GM19328 (cell line): ENCODE measurements around the gene RPA1.
"Not testable (repeated sequence)": the region's sequence is repeated elsewhere in the genome, so short reads cannot be mapped to it uniquely, and the experiment has no call there.

Experiments used
- ATAC-seq: cut with Tn5 transposase; IDR thresholded peaks from one replicate; pipeline ENCODE4 v1.9.1; 2021; ENCODE audit warnings: mild to moderate bottlenecking, moderate library complexity; ENCODE audit not compliant: unreplicated experiment

Gene RPA1

DNA sequence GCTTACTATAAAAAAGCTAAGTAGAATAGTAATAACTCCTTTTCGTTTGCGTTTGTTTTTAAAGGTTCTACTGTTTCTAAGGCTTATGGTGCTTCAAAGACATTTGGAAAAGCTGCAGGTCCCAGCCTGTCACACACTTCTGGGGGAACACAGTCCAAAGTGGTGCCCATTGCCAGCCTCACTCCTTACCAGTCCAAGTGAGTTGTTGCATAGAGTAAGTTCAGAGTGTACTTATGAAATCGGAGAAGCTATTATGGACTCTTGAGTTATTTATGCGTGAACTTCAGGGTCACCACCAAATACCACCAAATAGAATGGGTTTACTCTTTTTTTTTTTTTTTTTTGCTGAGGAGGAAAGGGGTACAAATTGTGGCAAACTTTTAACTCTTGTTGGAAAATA, 45.8 kb downstream of the RPA1 start:
- ATAC-seq = no peak

DNA sequence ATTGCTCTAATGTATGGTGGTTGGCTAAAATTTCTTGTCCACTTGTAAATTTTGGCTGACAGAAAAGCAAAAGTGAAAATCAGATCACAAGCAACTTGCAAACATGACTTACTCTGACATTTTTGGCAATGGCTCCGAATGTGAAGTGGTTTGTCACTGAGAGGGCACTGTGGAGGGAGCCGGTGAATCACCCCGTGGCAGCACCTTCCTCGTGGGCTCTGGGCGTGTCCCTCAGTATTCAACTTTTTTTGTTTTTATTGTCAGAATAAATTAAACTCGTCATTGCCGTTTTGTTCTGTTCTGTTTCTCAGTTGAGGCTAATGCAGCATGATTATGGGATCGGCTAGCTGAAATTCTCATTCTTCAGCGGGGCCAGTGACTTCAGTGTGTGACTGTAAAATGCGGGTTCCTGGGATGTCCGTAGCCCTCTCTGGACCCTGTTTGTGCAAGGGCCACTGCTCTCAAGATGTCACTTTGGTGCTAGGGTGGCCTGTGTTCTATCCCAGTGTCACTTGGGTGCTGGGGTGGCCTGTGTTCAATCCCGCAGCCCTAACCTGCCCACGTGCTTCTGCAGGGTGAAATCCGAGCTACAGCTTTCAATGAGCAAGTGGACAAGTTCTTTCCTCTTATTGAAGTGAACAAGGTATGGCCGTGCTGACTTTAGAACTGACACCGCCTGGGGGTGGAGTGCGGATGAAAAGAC, 48.8 kb downstream of the RPA1 start:
- ATAC-seq = no peak

DNA sequence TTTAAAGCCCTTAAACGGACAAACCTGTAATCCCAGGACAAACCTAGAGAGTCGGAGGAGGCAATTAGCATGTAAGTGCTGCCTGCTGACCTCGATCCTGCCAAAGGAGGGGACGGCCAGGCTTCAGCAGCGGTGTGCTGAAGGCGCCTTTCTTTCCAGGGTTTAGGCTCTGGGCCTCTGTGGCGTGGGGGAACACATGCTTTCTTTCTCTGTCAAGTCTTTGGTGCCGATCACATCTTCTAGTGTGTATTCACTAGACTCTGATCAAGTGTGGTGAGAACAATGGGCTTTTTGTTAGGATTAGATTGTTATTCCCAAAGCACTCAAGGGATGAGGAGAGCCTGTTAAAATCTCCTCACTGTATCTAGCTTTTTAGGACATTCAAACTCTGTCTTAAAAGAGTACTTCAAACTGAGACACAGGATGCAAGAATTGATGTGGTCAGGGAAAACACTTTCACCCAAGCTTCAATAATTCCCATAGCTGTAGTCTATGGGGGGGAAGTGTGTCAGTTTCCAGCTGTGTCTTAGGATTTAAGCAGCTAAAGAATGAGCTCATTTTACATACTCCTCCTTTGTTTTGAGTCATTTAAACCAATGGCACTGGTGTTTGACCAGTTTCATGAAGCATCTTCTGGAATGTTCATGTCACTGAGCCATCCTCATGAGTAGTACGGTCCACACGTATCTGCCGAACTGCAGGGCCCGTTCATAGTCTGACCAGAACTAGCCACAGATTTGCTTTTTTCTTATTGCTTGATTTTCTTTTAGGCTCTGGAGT, 51.2 kb downstream of the RPA1 start:
- ATAC-seq = no peak

DNA sequence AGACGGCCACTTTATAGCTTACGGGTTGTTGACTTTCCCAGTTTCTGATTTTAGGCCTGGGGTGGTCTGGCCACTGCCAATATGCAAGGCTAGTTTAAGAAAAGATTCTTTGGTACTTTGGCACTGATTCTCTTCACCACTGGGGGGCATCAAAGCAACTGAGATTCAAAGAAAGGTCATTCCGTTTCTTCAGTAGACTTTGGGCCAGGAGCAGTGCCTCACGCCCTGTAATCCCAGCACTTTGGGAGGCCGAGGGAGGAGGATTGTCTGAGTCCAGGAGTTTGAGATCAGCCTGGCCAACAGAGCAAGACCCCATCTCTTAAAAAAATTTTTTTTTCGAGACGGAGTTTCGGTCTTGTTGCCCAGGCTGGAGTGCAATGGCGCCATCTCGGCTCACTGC, 53.0 kb downstream of the RPA1 start:
- no peak for ATAC-seq

DNA sequence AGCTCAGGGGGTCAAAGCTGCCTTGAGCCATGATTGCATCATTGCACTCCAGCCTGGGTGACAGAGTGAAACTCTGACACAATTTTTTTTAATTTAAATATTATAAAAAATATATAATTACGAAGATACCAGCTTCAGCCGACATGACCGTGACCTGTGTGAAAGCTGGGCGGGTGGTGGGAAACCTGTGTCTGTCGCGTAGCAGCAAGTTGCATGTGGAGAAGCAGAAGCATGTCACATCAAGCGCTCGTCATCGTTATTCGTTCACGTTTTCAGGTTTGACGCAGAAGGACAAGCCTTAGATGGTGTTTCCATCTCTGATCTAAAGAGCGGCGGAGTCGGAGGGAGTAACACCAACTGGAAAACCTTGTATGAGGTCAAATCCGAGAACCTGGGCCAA, 53.7 kb downstream of the RPA1 start:
- ATAC-seq = no peak

DNA sequence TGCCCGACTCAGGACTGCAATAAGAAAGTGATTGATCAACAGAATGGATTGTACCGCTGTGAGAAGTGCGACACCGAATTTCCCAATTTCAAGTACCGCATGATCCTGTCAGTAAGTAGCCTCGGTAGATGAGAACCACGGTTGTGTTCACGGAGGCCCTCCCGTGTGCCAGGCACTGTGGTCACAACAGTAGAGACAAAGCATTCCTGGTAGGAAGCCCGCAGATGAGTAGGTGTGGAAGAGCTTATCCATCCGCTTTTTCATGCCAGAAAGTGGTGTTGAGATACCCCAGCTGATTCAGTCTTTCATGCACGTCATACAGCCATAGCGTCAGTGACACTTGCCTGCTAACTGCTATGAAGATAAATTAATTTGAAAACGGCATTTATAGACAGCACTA, 58.9 kb downstream of the RPA1 start:
- no peak for ATAC-seq

DNA sequence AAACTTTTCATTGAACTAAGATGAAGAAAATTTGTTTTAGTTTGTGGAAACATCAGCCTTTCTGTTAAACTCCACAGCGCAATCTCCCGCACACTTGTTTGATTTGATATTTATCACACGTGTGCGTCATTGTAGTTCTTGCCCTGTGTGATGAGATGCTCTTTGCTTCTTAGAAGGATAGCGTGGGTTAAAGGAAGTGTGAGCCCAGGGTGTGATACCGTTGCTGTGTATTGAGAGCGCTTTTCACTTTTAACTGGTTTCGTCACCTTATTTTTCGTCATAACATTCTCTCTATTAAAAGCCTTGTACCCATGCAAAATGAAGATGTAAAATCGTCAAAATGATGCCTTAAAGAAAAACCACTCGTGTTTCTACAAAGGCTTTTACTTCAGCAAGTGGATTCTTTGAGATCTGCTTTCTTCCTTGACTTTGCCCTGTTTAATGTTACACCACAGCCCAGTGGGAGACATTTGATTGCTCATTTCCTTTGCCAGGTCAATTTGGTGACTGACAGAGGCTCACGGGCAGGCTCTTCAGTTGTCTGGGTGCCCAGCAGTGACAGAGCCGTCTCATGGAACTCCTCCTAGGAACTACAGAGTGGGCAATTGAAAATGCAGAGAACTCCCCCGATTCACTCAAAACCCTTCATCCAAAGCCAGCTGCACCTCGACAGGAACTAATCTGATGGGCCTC, 61.1 kb downstream of the RPA1 start:
- no peak for ATAC-seq

DNA sequence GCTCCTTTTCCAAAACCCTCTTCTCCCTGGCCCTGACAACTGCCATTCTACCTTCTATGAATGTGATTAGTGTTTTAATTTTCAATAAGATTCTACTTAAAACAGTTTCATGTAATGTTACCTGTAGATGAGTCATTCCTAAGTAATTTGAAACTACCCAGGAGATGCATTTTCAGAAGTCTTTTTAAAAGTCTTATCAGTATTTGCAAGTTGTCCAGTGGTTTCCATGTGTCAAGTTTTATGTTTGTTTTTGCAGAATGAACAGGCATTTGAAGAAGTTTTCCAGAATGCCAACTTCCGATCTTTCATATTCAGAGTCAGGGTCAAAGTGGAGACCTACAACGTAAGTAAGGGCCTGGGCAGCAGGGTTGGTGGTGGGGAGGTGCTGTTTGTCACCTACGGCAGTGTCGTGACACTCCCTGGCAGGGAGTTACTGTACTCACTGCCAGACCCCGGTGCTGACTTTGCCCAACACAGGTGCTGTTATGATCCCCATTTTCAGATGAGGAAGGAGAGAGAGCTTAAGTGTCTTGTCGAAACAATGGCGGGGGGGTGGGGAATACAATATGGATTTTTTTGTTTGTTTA, 65.0 kb downstream of the RPA1 start:
- ATAC-seq = no peak

DNA sequence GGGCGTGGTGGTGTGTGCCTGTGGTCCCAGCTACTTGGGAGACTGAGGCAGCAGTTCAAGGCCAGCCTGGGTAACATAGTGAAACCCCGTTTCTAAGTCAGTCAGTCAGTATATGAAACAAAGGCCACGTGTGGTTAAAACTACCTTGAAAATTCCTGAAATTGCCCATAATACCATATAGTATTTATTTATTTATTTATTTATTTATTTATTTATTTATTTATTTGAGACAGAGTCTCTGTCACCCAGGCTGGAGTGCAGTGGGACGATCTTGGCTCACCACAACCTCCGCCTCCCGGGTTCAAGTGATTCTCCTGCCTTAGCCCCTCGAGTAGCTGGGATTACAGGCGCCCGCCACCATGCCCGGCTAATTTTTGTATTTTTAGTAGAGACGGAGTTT, 65.7 kb downstream of the RPA1 start:
- ATAC-seq = not testable (repeated sequence)

DNA sequence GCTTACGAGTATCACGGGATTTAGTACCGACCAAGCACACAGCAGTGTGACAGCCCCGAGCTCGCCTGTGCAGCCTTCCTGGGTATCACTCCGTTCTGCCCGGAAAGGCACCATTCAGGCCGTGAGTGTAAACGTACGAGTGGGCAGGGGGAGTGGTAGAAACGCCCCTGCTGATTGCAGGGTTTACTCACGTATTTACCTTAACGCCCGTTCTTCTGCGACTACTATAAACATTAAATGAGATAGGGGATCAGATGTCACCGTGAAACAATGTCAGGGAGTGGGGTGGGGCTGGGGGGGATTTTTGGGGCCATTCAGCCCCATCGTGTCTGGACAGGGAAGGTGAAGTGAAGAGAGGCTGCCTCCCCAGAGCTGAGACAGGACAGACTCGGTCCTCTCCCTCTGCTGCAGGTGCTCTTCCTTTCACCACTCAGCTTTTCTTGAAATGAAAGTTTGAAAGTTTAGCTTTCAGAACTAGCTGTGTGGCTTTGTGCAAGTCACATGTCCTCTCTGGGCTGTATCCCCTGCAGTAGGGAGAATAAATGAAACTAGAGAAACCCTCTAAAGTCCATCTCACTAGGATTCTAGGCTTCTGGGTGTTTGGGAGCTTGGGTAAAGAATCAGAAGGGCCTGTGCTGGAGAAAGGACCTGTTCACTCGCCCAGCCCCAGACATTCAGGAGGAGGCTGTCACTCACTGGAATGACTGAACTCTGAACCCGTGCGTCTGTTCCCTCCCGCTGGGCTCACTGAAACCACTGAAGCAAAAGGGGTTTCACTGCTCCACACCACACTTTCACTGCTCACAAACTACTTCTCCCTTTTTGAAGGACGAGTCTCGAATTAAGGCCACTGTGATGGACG, 66.7 kb downstream of the RPA1 start:
- no peak for ATAC-seq

DNA sequence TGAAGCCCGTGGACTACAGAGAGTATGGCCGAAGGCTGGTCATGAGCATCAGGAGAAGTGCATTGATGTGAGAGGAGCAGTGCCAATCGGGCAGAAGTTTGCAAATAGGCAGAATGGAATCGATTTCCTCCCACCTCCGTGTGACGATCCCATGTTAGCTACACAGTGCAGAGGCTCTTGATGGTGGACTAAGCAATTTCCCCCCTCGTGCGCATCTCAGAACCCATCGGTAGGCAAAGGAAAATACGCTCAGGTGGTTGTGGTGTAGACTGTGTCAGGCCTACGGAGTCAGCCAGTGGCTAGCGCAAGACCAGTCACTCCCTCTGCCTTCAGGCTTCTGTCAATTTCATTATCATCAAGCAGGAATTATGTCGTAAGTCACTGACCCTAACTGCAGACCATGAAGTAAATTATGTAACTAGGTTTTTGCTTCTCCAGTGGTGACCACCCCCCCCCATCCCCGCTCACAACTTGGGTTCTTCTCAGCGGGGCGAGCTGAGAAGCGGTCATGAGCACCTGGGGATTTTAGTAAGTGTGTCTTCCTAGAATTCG, 67.4 kb downstream of the RPA1 start:
- no peak for ATAC-seq

DNA sequence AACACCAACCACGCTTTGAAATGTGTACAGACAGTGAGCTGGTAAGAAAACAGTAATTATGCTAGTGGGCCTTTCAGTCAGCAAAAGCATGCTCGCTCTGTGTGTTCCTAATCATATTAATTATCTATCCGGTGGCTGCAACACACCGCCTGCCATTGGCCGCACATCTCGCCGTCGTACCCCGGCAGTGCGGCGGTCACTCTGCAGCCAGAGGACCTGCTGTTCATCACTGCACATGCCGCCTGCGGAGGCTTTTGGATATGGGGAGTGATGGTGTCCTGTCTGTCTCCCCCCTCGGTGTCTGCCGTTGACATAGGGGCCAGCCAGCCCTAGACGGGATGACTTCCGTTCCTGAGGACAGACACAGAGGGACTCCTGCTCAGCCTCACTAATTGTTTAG, 68.5 kb downstream of the RPA1 start:
- ATAC-seq = no peak

DNA sequence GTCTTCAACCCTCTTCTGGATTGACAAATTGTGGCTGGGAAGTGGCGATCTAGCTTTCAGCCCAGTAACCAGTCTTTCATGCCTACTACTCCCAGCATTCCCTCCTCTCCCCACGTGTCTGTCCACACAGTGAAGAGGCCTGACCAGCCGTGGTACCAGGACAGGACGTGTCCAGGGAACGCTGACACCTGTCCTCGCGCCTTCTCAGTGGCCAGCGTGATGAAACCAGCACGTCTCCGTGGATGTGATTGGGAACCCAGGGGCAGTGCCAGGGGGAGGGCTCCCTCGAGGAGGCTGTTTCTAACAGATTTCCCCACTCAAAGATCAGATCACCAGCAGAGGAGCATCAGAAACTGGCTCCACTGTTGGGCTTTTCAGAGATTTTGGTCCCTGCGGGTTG, 69.1 kb downstream of the RPA1 start:
- no peak for ATAC-seq

DNA sequence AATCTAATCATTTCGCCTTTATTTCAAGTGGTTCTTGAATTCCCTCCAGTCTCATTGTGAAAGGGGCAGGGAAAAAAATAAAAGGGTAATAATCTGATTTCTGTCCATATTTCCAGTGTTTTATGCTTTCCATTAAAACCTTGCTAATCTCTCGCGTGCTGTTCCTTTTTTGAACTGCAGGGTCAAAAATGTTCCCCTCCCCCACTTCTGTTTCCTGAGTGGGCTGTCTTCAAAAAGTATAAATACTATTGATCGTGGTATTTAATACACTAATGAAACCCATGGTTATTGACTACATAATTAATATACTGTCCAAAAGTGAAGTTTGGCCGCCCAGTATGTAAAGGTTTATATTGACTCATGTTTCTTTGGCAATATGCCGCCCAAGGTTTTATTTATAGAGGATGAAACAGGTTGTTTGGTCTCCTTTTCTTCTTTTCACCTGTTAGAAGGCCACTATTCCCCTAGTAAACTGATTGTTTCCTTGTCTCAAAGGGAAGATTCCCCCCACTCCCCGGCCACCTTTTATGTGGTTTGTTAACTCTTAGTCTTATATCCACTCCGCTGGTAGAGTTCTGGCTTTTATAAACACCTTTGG, 69.7 kb downstream of the RPA1 start:
- no peak for ATAC-seq

DNA sequence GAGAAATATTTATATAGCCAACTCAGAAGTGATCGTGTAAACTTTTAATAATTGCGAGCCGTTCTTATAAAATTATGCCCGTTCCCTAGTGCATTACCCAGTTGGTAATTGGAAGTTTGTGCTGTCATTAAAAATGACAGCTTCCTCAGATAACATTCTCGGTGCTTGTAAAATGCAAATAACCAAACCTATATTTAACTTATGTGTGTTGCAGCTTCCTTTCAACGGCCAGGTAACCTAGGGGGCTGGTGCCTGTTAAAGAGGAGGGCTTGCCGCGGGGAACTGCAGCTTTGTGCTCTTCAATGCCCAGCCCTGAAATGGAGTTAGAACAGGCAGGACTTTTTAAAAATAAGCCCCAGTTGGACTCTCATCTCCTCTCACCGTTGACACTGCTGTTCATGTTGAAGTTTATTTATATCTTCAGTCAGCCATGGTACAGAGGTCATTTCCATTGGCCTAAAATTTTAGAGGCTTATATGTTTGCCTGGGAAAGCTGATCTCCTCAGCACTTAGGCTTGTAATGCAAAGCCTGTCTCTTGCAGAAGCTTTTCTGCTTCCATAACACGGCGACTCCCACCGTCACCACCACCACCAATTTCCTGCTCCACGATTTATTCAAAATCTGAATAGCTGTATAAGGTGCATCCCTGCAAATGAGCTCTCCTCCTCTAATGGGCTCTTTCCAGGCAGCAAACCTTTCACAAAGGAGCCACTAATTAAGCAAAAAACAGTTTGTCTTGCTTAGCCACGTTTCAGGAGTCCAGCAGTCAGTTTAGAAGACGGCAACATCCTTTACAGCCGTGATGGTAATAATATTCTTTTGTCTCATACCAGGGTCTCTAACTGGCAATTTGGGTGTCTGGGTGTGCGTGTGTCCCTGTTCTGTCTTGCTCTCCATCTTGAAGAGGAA, 74.7 kb downstream of the RPA1 start:
- ATAC-seq = no peak

DNA sequence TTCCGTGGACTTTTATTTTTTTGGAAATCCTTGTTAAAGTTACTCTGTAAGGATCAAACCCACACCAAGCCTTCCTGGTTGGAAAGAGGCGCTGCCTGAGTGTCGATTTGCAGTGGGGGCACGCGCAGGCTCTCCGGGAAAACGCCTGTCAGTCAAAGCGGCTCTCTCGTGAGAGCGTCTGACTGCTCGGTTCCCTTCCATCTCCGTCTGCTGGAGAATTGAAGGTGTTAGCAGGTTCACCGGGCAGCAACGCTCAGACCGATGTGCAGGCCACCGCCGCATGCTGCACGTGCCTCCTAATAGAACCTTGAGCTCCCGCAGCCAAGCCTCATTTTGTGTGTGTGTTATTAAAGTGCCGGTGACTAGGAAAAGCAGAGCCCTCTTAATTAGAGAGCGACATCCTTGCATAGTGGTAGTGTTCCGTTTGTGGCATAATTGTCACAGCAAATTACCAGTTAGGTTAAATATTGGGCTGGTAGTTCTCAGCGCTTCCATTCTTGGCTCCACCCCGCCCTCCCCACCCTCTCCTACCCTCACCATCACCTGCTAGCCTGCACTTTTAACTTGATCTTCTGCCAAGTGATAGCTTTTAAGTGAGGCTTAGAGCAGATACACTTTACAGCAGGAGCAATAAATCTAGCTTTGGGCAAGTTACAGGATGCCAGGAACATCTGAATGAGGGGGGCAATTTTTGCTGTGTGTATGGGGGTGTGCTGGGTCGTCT, 75.5 kb downstream of the RPA1 start:
- ATAC-seq = no peak

DNA sequence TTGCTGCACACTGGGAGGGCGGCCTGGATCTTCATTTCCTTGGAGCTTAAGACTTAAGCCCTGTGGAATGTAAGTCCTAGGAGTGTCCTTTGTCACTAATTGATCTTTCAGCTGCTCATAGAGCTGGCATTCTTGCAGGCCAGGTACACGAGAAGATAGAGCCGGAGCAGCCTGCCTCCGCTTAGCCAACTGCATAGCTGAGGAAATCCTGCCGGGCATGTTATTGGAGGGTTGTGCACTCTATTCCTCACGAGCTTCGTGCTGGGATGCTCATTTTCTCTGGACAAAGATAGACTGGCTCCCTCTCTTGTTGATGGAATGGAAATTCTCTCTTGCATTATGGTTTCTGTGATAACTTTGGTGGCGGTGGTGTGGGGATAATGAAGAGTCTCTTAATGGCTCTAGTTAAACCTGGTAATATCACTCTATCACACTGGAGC, 76.9 kb downstream of the RPA1 start:
- ATAC-seq = no peak

DNA sequence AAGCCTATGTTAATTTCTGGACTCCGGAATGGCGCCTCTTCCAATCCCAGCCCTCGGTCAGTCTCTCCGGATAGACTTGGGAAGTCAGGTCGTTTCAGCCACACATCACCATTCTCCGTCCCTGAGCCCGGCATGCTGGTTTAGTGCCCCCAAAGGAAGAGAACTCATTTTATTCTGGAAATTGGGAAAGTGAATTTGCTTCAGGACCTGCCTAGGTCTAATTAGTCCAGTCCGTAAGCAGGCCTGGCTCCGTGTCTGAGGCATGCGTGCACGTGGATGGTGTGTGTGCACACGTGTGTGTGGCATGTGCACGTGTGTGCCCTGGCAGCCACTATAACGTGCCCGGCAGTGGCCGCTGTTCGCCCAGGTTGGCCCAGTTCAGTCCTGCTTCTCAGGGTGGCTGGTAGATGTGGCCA, 77.4 kb downstream of the RPA1 start:
- ATAC-seq = no peak
